ENCODE results near the gene ADK. TPM values are rescaled to one million over a fixed set of nuclear protein-coding genes. Genes with fewer than 3 reads are reported as not detected.

Gene ADK
- total RNA-seq, 3 donors from 2014 or later: 13.8 to 24.0 (median 22.9) TPM

DNA sequence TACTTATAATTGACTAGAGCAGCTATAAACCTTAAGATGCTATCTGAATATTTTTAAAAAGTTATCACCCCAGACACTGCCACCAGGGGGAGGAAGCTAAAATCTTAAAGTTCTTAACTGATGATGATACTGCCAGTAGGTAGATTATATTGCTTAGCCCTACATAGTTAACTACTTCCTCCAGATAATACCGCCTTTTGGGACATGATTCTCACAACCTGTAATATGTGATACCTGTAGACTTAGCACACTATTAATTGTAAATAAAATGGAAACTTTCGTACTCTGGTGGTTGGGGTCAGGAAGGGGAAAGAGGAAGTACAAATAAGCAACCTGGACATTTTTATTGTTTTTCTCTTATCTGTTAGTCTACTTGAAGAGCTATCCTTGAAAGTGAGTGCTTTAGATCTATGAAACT, 268.9 kb downstream of the ADK start:
- Histone ChIP-seq H3K9me3 (no peaks in the 10 kb centered on the region), H3K4me3 (no peak overlapping the region), H3K4me1 (ENCODE audit: low read depth) (no peaks in the 10 kb centered on the region), H3K36me3 (ENCODE audit: low read depth) (no peaks in the 10 kb centered on the region)
- DNase-seq: peak in 1 of 3 donors; percentile 63
- TF ChIP-seq, protein P1, sequence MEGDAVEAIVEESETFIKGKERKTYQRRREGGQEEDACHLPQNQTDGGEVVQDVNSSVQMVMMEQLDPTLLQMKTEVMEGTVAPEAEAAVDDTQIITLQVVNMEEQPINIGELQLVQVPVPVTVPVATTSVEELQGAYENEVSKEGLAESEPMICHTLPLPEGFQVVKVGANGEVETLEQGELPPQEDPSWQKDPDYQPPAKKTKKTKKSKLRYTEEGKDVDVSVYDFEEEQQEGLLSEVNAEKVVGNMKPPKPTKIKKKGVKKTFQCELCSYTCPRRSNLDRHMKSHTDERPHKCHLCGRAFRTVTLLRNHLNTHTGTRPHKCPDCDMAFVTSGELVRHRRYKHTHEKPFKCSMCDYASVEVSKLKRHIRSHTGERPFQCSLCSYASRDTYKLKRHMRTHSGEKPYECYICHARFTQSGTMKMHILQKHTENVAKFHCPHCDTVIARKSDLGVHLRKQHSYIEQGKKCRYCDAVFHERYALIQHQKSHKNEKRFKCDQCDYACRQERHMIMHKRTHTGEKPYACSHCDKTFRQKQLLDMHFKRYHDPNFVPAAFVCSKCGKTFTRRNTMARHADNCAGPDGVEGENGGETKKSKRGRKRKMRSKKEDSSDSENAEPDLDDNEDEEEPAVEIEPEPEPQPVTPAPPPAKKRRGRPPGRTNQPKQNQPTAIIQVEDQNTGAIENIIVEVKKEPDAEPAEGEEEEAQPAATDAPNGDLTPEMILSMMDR (IDR thresholded peaks at IDR 0.05): no peak
- intact Hi-C loops (cut with DNase I, micrococcal nuclease): no loop called here
- ATAC-seq: peak; percentile 51

DNA sequence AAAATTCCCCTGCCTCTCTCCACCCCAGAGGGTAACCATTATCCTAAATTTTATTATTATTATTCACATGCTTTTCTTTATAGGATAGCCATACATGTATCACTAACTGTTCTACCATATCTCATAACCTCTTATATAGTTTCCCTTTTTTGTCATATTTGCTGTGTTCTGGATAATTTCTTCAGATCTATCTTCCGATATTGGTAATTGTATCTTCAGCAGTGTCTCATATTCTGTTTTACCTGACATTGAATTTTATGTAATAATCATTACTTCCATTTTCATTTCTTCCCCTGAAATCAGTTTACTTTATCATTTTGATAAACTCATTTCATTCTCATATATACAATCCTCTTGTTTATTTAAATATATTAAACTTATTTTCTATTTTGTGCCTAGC, 273.5 kb downstream of the ADK start:
- no peaks in the 10 kb centered on the region for H3K4me1 ChIP-seq (ENCODE audit: low read depth)
- TF ChIP-seq, protein P1 (IDR thresholded peaks at IDR 0.05): no peak
- no peaks in the 10 kb centered on the region for H3K9me3 ChIP-seq
- ATAC-seq (no peak), DNase-seq (no peak)
- intact Hi-C loops (cut with DNase I, micrococcal nuclease): no loop called here
- no peak overlapping the region for H3K4me3 ChIP-seq
- no peaks in the 10 kb centered on the region for H3K36me3 ChIP-seq (ENCODE audit: low read depth)

DNA sequence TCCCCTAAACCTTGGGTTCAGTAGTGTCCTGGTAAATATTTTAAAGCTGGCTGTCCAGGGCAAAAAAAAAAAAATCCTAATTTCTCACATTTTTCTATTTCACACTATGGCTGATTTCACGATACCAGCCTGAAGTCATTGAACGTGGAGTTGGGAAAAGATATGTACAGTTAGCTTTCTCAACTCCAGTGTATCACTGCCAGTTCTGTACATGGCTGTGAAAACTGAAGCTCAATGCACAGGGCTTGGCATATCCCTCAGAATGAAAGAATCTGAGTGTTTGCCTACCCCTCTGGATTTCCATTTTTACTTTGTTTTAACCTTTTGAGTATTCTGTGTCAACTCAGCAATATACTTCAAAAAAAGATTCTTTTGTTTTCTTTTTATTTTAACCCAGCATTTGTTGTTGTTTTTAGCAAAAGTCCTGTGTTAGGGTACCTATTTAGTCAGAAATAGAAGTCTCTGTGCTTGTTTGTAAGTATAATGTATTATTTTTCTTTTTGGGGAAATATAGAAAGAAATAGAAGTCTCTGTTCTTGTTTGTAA, 274.5 kb downstream of the ADK start:
- ATAC-seq: no peak
- intact Hi-C loops (cut with DNase I, micrococcal nuclease): no loop called here
- no peaks in the 10 kb centered on the region for H3K4me1 ChIP-seq (ENCODE audit: low read depth)
- H3K36me3 ChIP-seq (ENCODE audit: low read depth): no peaks in the 10 kb centered on the region
- H3K4me3 ChIP-seq: no peak overlapping the region
- no peak for DNase-seq
- TF ChIP-seq, protein P1 (IDR thresholded peaks at IDR 0.05): no peak
- H3K9me3 ChIP-seq: no peaks in the 10 kb centered on the region

DNA sequence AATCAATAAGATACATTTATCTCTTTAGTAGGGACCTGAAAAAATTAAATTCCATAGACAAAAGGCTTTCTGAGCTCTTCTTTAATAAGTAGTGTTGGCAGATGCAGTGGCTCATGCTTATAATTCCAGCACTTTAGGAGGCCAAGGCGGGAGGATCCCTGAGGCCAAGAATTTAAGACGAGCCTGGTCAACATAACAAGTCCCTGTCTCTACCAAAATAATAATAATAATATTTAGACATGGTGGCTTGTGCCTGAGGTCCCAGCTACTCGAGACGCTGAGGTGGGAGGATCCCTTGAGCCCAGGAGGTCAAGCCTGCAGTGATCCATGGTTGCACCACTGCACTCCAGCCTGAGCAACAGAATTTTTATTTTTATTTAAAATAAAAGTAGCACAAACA, 280.8 kb downstream of the ADK start:
- ATAC-seq: no peak
- no peak overlapping the region for H3K4me3 ChIP-seq

DNA sequence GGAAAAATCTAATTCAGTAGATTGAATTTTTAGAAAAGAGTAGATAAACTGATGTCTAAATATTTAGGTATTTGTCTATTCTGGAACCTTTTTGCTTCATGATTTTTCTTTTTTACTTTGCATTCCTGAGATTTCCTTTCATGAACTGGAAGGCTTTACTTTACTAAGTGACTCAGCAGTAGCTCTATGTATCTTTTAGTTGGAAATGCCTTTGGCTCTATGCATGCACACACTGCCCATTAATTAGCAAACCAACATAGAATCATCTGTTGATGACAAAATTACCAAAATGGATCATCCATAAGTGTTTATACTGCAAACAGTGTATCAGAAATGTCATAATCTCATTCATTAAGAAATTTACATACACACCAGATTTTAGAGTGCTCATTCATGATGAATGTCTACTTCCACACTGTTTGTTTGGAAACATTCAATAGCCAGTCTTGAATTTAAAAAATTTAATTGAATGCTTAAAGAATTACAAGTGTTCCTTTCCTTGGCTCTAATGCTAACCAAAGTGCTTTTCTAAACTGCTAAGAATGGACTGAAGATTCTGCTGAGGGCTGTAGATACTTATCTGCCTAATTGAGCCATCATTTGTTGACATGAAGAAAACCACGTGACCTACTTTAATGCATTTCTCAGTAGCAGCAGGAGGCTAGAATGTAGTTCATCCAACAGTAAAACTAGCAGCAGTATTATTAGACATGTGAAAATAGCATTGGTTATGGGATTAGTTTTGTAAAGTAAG, 282.0 kb downstream of the ADK start:
- DNase-seq: no peak
- ATAC-seq: no peak

More for the DNA sequence above, 280.8 kb downstream of the ADK start:
- DNase-seq: no peak
- Histone ChIP-seq H3K4me1 (ENCODE audit: low read depth) (no peaks in the 10 kb centered on the region), H3K36me3 (ENCODE audit: low read depth) (no peaks in the 10 kb centered on the region), H3K9me3 (no peaks in the 10 kb centered on the region)
- TF ChIP-seq, protein P1 (IDR thresholded peaks at IDR 0.05): no peak
- intact Hi-C loops (cut with DNase I, micrococcal nuclease): no loop called here

More for the DNA sequence above, 282.0 kb downstream of the ADK start:
- Histone ChIP-seq H3K4me3 (no peak overlapping the region), H3K4me1 (ENCODE audit: low read depth) (no peaks in the 10 kb centered on the region), H3K36me3 (ENCODE audit: low read depth) (no peaks in the 10 kb centered on the region), H3K9me3 (no peaks in the 10 kb centered on the region)
- TF ChIP-seq, protein P1 (IDR thresholded peaks at IDR 0.05): no peak
- intact Hi-C loops (cut with DNase I, micrococcal nuclease): no loop called here
